ENCODE measurements around the gene IRAK1BP1. TPM values are rescaled to one million over a fixed set of nuclear protein-coding genes. Genes with fewer than 3 reads are reported as not detected.
"Not testable (repeated sequence)": the region's sequence is repeated elsewhere in the genome, so short reads cannot be mapped to it uniquely, and the experiment has no call there.

Gene IRAK1BP1
- total RNA-seq, 2 experiments from 2014 or later: 7.6 to 8.1 TPM

- H3K9me3 ChIP-seq (ENCODE audit: low read length): peaks cover 6% of the 10 kb centered on the region; the same call in 1 of the 2 replicates
- DNase-seq (ENCODE audit: low spot score): no peak
- no peak overlapping the region for H3K4me3 ChIP-seq (ENCODE audit: low read depth, low read length, poor library complexity, severe bottlenecking)
- no peak overlapping the region for H3K4me2 ChIP-seq (ENCODE audit: low read length)
- no peaks in the 10 kb centered on the region for H4K20me1 ChIP-seq (ENCODE audit: insufficient read depth, low read length)
- ChIA-PET POLR2A (interaction anchor here (0.5 kb wide), 1 partner anchor 27 kb away, joined by 3 read pairs; no protein-coding TSS in a partner anchor), CTCF (ENCODE audit: unreplicated experiment) (no interaction called here)
- TF ChIP-seq EZH2phosphoT487 (IDR thresholded peaks at IDR 0.05; ENCODE audit: borderline replicate concordance, low read depth, low read length) (no peak), CTCF (conservative IDR thresholded peaks at IDR 0.05; ENCODE audit: low read length) (no peak)
- H3K36me3 ChIP-seq (ENCODE audit: insufficient read depth, low read length): no peaks in the 10 kb centered on the region
- H3K27ac ChIP-seq (ENCODE audit: low read depth, low read length, poor library complexity, severe bottlenecking): no peak overlapping the region
- no peaks in the 10 kb centered on the region for H3K9me2 ChIP-seq (ENCODE audit: insufficient read depth, low read length)
- no peak overlapping the region for H2AFZ ChIP-seq (ENCODE audit: low read length)
- H3K79me2 ChIP-seq (ENCODE audit: insufficient read depth, low read depth, low read length): no peaks in the 10 kb centered on the region
- intact Hi-C loops (cut with micrococcal nuclease; ENCODE audit: unreplicated experiment): no loop called here
- no peaks in the 10 kb centered on the region for H3K4me1 ChIP-seq (ENCODE audit: insufficient read depth, low read length, poor library complexity, severe bottlenecking)
- no TSS peak for BruUV-seq (replicated peaks)
Measured at GRCh38 chr6:78916411-78916810, 49.1 kb downstream of the IRAK1BP1 start.

- H4K20me1 ChIP-seq (ENCODE audit: insufficient read depth, low read length): no peaks in the 10 kb centered on the region
- H3K27ac ChIP-seq (ENCODE audit: low read depth, low read length, poor library complexity, severe bottlenecking): no peak overlapping the region
- no peaks in the 10 kb centered on the region for H3K4me1 ChIP-seq (ENCODE audit: insufficient read depth, low read length, poor library complexity, severe bottlenecking)
- intact Hi-C loops (cut with micrococcal nuclease; ENCODE audit: unreplicated experiment): no loop called here
- no peak overlapping the region for H3K4me2 ChIP-seq (ENCODE audit: low read length)
- no peaks in the 10 kb centered on the region for H3K36me3 ChIP-seq (ENCODE audit: insufficient read depth, low read length)
- H2AFZ ChIP-seq (ENCODE audit: low read length): no peak overlapping the region
- BruUV-seq (replicated peaks): no TSS peak
- no peaks in the 10 kb centered on the region for H3K9me2 ChIP-seq (ENCODE audit: insufficient read depth, low read length)
- no peak overlapping the region for H3K4me3 ChIP-seq (ENCODE audit: low read depth, low read length, poor library complexity, severe bottlenecking)
- TF ChIP-seq EZH2phosphoT487 (IDR thresholded peaks at IDR 0.05; ENCODE audit: borderline replicate concordance, low read depth, low read length) (no peak), CTCF (conservative IDR thresholded peaks at IDR 0.05; ENCODE audit: low read length) (no peak)
- no peak for DNase-seq (ENCODE audit: low spot score)
- ChIA-PET CTCF (ENCODE audit: unreplicated experiment) (no interaction called here), POLR2A (interaction anchor here (0.7 kb wide), 3 partner anchors 8 to 389 kb away, joined by 3 to 4 read pairs (median 3); no protein-coding TSS in a partner anchor)
- H3K9me3 ChIP-seq (ENCODE audit: low read length): peaks cover 6% of the 10 kb centered on the region; the same call in 1 of the 2 replicates
- no peaks in the 10 kb centered on the region for H3K79me2 ChIP-seq (ENCODE audit: insufficient read depth, low read depth, low read length)
Measured at GRCh38 chr6:78917788-78918187, 50.4 kb downstream of the IRAK1BP1 start.

GRCh38 chr6:78921168-78921567 lies 53.8 kb downstream of the IRAK1BP1 start:
- H4K20me1 ChIP-seq (ENCODE audit: insufficient read depth, low read length); H3K4me2 ChIP-seq (ENCODE audit: low read length); H3K27ac ChIP-seq (ENCODE audit: low read depth, low read length, poor library complexity, severe bottlenecking); H3K4me3 ChIP-seq (ENCODE audit: low read depth, low read length, poor library complexity, severe bottlenecking); H3K79me2 ChIP-seq (ENCODE audit: insufficient read depth, low read depth, low read length); H3K4me1 ChIP-seq (ENCODE audit: insufficient read depth, low read length, poor library complexity, severe bottlenecking); H3K9me2 ChIP-seq (ENCODE audit: insufficient read depth, low read length); H3K36me3 ChIP-seq (ENCODE audit: insufficient read depth, low read length); DNase-seq (ENCODE audit: low spot score); BruUV-seq (replicated peaks); CTCF ChIA-PET (ENCODE audit: unreplicated experiment); H2AFZ ChIP-seq (ENCODE audit: low read length); H3K9me3 ChIP-seq (ENCODE audit: low read length); intact Hi-C loops (cut with micrococcal nuclease; ENCODE audit: unreplicated experiment): not testable (repeated sequence)
- POLR2A ChIA-PET: interaction anchor here (0.7 kb wide), 1 partner anchor 942 kb away, joined by 3 read pairs; no protein-coding TSS in a partner anchor
